HepG2 (cell line): ENCODE results near the gene HYAL1. TPM values are rescaled to one million over a fixed set of nuclear protein-coding genes. Genes with fewer than 3 reads are reported as not detected.
A peak's percentile ranks its signal among the peaks of the same experiment; 100 is the strongest.

Experiments
- FOXP1 ChIP-seq, 2 experiments: fragments of 450-650 bp in 1 of 2; IDR thresholded peaks; 2 replicates each; pipeline ENCODE4 v1.6.1; 2017 to 2018; ENCODE audit warnings: antibody characterized with exemption in 1 of 2
- KMT2A ChIP-seq: sonication (generic); formaldehyde crosslinking; IDR thresholded peaks from 2 replicates; pipeline ENCODE4 v1.4.0; 2020; ENCODE audit warnings: missing genetic modification reagents
- LCORL ChIP-seq, 2 experiments: fragments of 450-650 bp in 1 of 2; sonication (generic) in 1 of 2; formaldehyde crosslinking in 1 of 2; IDR thresholded peaks; 2 replicates each; pipeline versions ENCODE4 v1.5.0 to v1.6.1; 2017 to 2020; ENCODE audit warnings: antibody characterized with exemption in 1 of 2, missing genetic modification reagents in 1 of 2
- MAFG ChIP-seq: sonication (generic); formaldehyde crosslinking; IDR thresholded peaks from 2 replicates; pipeline ENCODE4 v1.5.1; 2020; ENCODE audit warnings: mild to moderate bottlenecking, missing genetic modification reagents
- NCOA2 ChIP-seq: sonication (generic); formaldehyde crosslinking; IDR thresholded peaks from 2 replicates; pipeline ENCODE4 v1.8.0; 2022; ENCODE audit warnings: inconsistent platforms
- RAD51 ChIP-seq: fragments of 450-650 bp; IDR thresholded peaks from 2 replicates; pipeline ENCODE4 v1.6.1; 2016; ENCODE audit warnings: borderline replicate concordance
- SCMH1 ChIP-seq: sonication (generic); formaldehyde crosslinking; IDR thresholded peaks from 2 replicates; pipeline ENCODE4 v1.9.0; 2021; ENCODE audit warnings: missing genetic modification reagents, mild to moderate bottlenecking, borderline replicate concordance
- SMAD3 ChIP-seq: sonication (generic); formaldehyde crosslinking; IDR thresholded peaks from 2 replicates; pipeline ENCODE4 v1.4.0; 2020; ENCODE audit warnings: missing genetic modification reagents
- SNAI1 ChIP-seq: sonication (generic); formaldehyde crosslinking; IDR thresholded peaks from 2 replicates; pipeline ENCODE4 v1.5.0; 2020; ENCODE audit warnings: mild to moderate bottlenecking, missing genetic modification reagents, borderline replicate concordance
- SNAPC2 ChIP-seq: sonication (generic); formaldehyde crosslinking; IDR thresholded peaks from 2 replicates; pipeline ENCODE4 v1.8.1; 2022; ENCODE audit warnings: mild to moderate bottlenecking, missing genetic modification reagents
- ZNF224 ChIP-seq: sonication (generic); formaldehyde crosslinking; IDR thresholded peaks from 2 replicates; pipeline ENCODE4 v1.5.0; 2020; ENCODE audit warnings: mild to moderate bottlenecking, missing genetic modification reagents
- ZNF563 ChIP-seq: sonication (generic); formaldehyde crosslinking; IDR thresholded peaks from 2 replicates; pipeline ENCODE4 v1.8.0; 2022; ENCODE audit warnings: mild to moderate bottlenecking, moderate library complexity, missing genetic modification reagents
- ZNF7 ChIP-seq: IDR thresholded peaks from 2 replicates; pipeline ENCODE4 v1.6.1; 2016; ENCODE audit warnings: missing biosample characterization, missing genetic modification reagents
- ZNF709 ChIP-seq: sonication (generic); formaldehyde crosslinking; IDR thresholded peaks from 2 replicates; pipeline ENCODE4 v1.5.0; 2020; ENCODE audit warnings: mild to moderate bottlenecking, missing genetic modification reagents
- ZNF75D ChIP-seq: sonication (generic); formaldehyde crosslinking; IDR thresholded peaks from 2 replicates; pipeline ENCODE4 v1.8.1; 2023; ENCODE audit warnings: missing genetic modification reagents, mild to moderate bottlenecking, borderline replicate concordance
- ZSCAN30 ChIP-seq: sonication (generic); formaldehyde crosslinking; IDR thresholded peaks from 2 replicates; pipeline ENCODE4 v1.5.0; 2020; ENCODE audit warnings: mild to moderate bottlenecking, missing genetic modification reagents
- polyA plus RNA-seq, 8 experiments: library from polyadenylated mRNA; depleted of rRNA in 3 of 8; stranded (reverse) in 7 of 8; unstranded in 1 of 8; fragments of >200 nt; fragmentation: Illumina TruSeq in 4 of 8; extraction: Trizol in 4 of 8; gene quantifications; 2 replicates each; pipeline versions ENCODE4 v1.2.1 to v1.2.3, GENCODE V29; 2011 to 2016; ENCODE audit warnings: low read depth in 4 of 8, missing spikeins in 1 of 8, mixed read lengths in 1 of 8; ENCODE audit not compliant: insufficient read depth in 1 of 8
- total RNA-seq, 5 experiments: library from RNA; depleted of rRNA; stranded (reverse); fragments of >200 nt; fragmentation: Illumina TruSeq; extraction: Trizol; gene quantifications; 2 replicates each; pipeline ENCODE4 v1.2.3, GENCODE V29; 2016; ENCODE audit warnings: low read depth in 1 of 5
- TF ChIP-seq, protein P1 (sequence below): sonication (generic); formaldehyde crosslinking; IDR thresholded peaks from 2 replicates; pipeline ENCODE4 v1.4.0; 2020; ENCODE audit warnings: missing genetic modification reagents
- TF ChIP-seq, protein P2 (sequence below): sonication (generic); formaldehyde crosslinking; IDR thresholded peaks from 2 replicates; pipeline ENCODE4 v1.5.1; 2020; ENCODE audit warnings: missing genetic modification reagents, mild to moderate bottlenecking, borderline replicate concordance
- TF ChIP-seq, protein P3 (sequence below): sonication (generic); formaldehyde crosslinking; IDR thresholded peaks from 2 replicates; pipeline ENCODE4 v1.9.0; 2022; ENCODE audit warnings: low read depth, missing genetic modification reagents
- TF ChIP-seq, protein P4 (sequence below): sonication (generic); formaldehyde crosslinking; IDR thresholded peaks from 2 replicates; pipeline ENCODE4 v1.5.0; 2020; ENCODE audit warnings: missing genetic modification reagents
- TF ChIP-seq, protein P5 (sequence below): IDR thresholded peaks from 2 replicates; pipeline ENCODE4 v1.6.1; 2016; ENCODE audit warnings: mild to moderate bottlenecking

Gene HYAL1
- total and polyA plus RNA-seq, 2 of the 13 experiments (the other 11 are each of a cell fraction or from before 2014, with no cell fraction given) = 76.5 to 193 TPM

DNA sequence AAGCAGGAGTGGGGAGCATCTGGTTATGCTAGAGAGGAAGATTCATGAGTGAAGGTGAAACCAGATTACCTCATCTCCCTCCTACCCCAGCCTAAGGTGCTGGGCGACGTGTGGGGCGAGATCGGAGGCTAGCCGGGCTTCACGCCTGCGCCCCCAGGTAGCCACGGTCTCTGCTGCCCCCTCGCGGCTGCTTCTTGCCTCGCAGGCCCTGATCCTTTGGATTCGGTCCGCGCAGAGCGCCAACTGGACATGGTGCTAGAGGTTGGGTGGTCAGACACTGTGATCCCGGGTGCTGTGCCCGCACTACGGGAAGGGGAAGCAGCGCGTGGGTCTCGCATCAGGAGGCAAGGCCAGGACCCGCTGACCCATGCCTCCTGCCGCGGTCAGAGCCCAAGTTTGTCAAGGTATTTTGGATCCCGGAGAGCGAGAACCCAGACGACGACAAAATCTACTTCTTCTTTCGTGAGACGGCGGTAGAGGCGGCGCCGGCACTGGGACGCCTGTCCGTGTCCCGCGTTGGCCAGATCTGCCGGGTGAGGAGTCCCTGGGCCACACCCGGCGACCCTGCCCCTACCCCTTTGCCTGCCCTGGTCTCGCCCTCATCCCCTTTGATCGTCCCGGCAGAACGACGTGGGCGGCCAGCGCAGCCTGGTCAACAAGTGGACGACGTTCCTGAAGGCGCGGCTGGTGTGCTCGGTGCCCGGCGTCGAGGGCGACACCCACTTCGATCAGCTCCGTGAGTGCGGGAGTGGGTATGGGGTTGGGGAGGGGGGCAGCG lies 30.3 kb downstream of the HYAL1 start (continued):
- peak; percentile 40; the same call in 1 of the 2 replicates for TF ChIP-seq NCOA2
- no peak for TF ChIP-seq ZNF75D (CRISPR knock-in tag)
- TF ChIP-seq, protein P1, sequence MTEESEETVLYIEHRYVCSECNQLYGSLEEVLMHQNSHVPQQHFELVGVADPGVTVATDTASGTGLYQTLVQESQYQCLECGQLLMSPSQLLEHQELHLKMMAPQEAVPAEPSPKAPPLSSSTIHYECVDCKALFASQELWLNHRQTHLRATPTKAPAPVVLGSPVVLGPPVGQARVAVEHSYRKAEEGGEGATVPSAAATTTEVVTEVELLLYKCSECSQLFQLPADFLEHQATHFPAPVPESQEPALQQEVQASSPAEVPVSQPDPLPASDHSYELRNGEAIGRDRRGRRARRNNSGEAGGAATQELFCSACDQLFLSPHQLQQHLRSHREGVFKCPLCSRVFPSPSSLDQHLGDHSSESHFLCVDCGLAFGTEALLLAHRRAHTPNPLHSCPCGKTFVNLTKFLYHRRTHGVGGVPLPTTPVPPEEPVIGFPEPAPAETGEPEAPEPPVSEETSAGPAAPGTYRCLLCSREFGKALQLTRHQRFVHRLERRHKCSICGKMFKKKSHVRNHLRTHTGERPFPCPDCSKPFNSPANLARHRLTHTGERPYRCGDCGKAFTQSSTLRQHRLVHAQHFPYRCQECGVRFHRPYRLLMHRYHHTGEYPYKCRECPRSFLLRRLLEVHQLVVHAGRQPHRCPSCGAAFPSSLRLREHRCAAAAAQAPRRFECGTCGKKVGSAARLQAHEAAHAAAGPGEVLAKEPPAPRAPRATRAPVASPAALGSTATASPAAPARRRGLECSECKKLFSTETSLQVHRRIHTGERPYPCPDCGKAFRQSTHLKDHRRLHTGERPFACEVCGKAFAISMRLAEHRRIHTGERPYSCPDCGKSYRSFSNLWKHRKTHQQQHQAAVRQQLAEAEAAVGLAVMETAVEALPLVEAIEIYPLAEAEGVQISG (CRISPR knock-in tag) = peak; percentile 96
- TF ChIP-seq, protein P2, sequence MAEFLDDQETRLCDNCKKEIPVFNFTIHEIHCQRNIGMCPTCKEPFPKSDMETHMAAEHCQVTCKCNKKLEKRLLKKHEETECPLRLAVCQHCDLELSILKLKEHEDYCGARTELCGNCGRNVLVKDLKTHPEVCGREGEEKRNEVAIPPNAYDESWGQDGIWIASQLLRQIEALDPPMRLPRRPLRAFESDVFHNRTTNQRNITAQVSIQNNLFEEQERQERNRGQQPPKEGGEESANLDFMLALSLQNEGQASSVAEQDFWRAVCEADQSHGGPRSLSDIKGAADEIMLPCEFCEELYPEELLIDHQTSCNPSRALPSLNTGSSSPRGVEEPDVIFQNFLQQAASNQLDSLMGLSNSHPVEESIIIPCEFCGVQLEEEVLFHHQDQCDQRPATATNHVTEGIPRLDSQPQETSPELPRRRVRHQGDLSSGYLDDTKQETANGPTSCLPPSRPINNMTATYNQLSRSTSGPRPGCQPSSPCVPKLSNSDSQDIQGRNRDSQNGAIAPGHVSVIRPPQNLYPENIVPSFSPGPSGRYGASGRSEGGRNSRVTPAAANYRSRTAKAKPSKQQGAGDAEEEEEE = no peak
- TF ChIP-seq ZNF7 = no peak
- TF ChIP-seq SCMH1 (CRISPR knock-in tag) = no peak
- TF ChIP-seq SNAI1 = no peak
- TF ChIP-seq RAD51 = no peak
- TF ChIP-seq, protein P3, sequence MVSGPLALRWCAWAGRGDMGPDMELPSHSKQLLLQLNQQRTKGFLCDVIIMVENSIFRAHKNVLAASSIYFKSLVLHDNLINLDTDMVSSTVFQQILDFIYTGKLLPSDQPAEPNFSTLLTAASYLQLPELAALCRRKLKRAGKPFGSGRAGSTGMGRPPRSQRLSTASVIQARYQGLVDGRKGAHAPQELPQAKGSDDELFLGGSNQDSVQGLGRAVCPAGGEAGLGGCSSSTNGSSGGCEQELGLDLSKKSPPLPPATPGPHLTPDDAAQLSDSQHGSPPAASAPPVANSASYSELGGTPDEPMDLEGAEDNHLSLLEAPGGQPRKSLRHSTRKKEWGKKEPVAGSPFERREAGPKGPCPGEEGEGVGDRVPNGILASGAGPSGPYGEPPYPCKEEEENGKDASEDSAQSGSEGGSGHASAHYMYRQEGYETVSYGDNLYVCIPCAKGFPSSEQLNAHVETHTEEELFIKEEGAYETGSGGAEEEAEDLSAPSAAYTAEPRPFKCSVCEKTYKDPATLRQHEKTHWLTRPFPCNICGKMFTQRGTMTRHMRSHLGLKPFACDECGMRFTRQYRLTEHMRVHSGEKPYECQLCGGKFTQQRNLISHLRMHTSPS = 0 out of 2 replicates have a peak, but pooled peaks have one; percentile 44
- TF ChIP-seq FOXP1 (IDR thresholded peaks at IDR 0.05) = no peak
- TF ChIP-seq FOXP1 (CRISPR knock-in tag; IDR thresholded peaks at IDR 0.05) = no peak
- TF ChIP-seq, protein P4, sequence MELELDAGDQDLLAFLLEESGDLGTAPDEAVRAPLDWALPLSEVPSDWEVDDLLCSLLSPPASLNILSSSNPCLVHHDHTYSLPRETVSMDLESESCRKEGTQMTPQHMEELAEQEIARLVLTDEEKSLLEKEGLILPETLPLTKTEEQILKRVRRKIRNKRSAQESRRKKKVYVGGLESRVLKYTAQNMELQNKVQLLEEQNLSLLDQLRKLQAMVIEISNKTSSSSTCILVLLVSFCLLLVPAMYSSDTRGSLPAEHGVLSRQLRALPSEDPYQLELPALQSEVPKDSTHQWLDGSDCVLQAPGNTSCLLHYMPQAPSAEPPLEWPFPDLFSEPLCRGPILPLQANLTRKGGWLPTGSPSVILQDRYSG (CRISPR knock-in tag) = no peak
- TF ChIP-seq, protein P5, sequence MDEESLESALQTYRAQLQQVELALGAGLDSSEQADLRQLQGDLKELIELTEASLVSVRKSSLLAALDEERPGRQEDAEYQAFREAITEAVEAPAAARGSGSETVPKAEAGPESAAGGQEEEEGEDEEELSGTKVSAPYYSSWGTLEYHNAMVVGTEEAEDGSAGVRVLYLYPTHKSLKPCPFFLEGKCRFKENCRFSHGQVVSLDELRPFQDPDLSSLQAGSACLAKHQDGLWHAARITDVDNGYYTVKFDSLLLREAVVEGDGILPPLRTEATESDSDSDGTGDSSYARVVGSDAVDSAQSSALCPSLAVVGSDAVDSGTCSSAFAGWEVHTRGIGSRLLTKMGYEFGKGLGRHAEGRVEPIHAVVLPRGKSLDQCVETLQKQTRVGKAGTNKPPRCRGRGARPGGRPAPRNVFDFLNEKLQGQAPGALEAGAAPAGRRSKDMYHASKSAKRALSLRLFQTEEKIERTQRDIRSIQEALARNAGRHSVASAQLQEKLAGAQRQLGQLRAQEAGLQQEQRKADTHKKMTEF (CRISPR knock-in tag) = peak; percentile 67; the same call in 1 of the 2 replicates
- no peak for TF ChIP-seq ZNF224
- TF ChIP-seq LCORL (IDR thresholded peaks at IDR 0.05) = no peak
- peak; percentile 88 for TF ChIP-seq LCORL (CRISPR knock-in tag; IDR thresholded peaks at IDR 0.05)
- no peak for TF ChIP-seq ZNF563
- TF ChIP-seq SMAD3 (CRISPR knock-in tag) = 0 out of 2 replicates have a peak, but pooled peaks have one; percentile 63
- TF ChIP-seq SNAPC2 (CRISPR knock-in tag) = no peak
- no peak for TF ChIP-seq KMT2A (CRISPR knock-in tag)
- no peak for TF ChIP-seq ZNF709
- no peak for TF ChIP-seq MAFG (CRISPR knock-in tag)
- TF ChIP-seq ZSCAN30 = no peak
